ENCODE data around the gene GRM4. TPM values are rescaled to one million over a fixed set of nuclear protein-coding genes. Genes with fewer than 3 reads are reported as not detected.

Gene GRM4
- total and polyA plus RNA-seq, 9 of the 15 experiments (the other 6 are each of a cell fraction or from before 2014, with no cell fraction given), result 0.18 TPM; not detected in 8

DNA sequence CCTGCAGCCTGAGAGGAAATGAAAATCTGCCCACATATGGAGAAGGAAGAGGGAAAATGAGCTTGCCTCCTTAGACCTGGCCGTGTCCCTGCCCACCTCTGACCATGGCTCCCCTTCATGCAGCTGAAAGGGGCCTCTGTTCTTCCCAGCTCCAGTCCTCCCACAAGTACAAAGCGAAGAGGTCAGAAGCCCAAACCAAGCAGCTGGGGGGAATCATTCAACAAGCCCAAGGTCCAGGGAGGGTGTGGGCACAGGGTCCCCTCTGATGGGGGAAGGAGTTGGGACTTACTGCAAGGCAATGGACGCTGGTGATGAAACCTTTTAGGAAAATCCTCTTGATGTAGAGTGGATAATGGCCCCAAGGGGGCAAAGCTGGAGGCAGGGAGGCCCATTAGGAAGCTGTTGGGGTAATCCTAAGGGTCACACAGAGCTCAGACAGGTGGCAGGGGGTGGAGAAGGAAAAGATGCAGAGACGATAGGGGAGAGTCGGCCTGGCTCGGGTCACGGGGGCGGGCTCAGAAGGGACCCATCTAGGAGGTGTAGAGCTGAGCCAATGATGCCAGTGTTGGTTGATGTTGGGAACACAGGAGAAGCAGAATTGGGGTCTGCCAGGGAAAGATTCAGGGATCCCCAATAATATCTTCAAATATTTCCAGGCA, 16.1 kb upstream of the GRM4 start (continued):
- TF ChIP-seq, protein P1, sequence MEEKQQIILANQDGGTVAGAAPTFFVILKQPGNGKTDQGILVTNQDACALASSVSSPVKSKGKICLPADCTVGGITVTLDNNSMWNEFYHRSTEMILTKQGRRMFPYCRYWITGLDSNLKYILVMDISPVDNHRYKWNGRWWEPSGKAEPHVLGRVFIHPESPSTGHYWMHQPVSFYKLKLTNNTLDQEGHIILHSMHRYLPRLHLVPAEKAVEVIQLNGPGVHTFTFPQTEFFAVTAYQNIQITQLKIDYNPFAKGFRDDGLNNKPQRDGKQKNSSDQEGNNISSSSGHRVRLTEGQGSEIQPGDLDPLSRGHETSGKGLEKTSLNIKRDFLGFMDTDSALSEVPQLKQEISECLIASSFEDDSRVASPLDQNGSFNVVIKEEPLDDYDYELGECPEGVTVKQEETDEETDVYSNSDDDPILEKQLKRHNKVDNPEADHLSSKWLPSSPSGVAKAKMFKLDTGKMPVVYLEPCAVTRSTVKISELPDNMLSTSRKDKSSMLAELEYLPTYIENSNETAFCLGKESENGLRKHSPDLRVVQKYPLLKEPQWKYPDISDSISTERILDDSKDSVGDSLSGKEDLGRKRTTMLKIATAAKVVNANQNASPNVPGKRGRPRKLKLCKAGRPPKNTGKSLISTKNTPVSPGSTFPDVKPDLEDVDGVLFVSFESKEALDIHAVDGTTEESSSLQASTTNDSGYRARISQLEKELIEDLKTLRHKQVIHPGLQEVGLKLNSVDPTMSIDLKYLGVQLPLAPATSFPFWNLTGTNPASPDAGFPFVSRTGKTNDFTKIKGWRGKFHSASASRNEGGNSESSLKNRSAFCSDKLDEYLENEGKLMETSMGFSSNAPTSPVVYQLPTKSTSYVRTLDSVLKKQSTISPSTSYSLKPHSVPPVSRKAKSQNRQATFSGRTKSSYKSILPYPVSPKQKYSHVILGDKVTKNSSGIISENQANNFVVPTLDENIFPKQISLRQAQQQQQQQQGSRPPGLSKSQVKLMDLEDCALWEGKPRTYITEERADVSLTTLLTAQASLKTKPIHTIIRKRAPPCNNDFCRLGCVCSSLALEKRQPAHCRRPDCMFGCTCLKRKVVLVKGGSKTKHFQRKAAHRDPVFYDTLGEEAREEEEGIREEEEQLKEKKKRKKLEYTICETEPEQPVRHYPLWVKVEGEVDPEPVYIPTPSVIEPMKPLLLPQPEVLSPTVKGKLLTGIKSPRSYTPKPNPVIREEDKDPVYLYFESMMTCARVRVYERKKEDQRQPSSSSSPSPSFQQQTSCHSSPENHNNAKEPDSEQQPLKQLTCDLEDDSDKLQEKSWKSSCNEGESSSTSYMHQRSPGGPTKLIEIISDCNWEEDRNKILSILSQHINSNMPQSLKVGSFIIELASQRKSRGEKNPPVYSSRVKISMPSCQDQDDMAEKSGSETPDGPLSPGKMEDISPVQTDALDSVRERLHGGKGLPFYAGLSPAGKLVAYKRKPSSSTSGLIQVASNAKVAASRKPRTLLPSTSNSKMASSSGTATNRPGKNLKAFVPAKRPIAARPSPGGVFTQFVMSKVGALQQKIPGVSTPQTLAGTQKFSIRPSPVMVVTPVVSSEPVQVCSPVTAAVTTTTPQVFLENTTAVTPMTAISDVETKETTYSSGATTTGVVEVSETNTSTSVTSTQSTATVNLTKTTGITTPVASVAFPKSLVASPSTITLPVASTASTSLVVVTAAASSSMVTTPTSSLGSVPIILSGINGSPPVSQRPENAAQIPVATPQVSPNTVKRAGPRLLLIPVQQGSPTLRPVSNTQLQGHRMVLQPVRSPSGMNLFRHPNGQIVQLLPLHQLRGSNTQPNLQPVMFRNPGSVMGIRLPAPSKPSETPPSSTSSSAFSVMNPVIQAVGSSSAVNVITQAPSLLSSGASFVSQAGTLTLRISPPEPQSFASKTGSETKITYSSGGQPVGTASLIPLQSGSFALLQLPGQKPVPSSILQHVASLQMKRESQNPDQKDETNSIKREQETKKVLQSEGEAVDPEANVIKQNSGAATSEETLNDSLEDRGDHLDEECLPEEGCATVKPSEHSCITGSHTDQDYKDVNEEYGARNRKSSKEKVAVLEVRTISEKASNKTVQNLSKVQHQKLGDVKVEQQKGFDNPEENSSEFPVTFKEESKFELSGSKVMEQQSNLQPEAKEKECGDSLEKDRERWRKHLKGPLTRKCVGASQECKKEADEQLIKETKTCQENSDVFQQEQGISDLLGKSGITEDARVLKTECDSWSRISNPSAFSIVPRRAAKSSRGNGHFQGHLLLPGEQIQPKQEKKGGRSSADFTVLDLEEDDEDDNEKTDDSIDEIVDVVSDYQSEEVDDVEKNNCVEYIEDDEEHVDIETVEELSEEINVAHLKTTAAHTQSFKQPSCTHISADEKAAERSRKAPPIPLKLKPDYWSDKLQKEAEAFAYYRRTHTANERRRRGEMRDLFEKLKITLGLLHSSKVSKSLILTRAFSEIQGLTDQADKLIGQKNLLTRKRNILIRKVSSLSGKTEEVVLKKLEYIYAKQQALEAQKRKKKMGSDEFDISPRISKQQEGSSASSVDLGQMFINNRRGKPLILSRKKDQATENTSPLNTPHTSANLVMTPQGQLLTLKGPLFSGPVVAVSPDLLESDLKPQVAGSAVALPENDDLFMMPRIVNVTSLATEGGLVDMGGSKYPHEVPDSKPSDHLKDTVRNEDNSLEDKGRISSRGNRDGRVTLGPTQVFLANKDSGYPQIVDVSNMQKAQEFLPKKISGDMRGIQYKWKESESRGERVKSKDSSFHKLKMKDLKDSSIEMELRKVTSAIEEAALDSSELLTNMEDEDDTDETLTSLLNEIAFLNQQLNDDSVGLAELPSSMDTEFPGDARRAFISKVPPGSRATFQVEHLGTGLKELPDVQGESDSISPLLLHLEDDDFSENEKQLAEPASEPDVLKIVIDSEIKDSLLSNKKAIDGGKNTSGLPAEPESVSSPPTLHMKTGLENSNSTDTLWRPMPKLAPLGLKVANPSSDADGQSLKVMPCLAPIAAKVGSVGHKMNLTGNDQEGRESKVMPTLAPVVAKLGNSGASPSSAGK (IDR thresholded peaks at IDR 0.05), result no peak
- no peak for TF ChIP-seq KAT7 (CRISPR knock-in tag; IDR thresholded peaks at IDR 0.05; ENCODE audit: borderline replicate concordance)
- no peak for TF ChIP-seq HNRNPK (IDR thresholded peaks at IDR 0.05; ENCODE audit: low read depth, low read length, poor library complexity, severe bottlenecking)
- TF ChIP-seq ZNF778 (CRISPR knock-in tag; IDR thresholded peaks at IDR 0.05), result no peak
- no peak for TF ChIP-seq ZNF780A (CRISPR knock-in tag; IDR thresholded peaks at IDR 0.05)
- TF ChIP-seq CREB1 (IDR thresholded peaks at IDR 0.05), result no peak
- no peak for TF ChIP-seq CREB1 (CRISPR knock-in tag; IDR thresholded peaks at IDR 0.05)
- TF ChIP-seq, protein P2, sequence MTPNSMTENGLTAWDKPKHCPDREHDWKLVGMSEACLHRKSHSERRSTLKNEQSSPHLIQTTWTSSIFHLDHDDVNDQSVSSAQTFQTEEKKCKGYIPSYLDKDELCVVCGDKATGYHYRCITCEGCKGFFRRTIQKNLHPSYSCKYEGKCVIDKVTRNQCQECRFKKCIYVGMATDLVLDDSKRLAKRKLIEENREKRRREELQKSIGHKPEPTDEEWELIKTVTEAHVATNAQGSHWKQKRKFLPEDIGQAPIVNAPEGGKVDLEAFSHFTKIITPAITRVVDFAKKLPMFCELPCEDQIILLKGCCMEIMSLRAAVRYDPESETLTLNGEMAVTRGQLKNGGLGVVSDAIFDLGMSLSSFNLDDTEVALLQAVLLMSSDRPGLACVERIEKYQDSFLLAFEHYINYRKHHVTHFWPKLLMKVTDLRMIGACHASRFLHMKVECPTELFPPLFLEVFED (CRISPR knock-in tag; conservative IDR thresholded peaks at IDR 0.05), result no peak
